ENCODE data around the gene FARP1.

The FARP1 gene

GRCh38 chr13:98201189-98201588, 58.3 kb downstream of the FARP1 start:
- no peak for DNase-seq (ENCODE audit: extremely low read depth in 1 of 2, low read depth in 1 of 2)

- DNase-seq (ENCODE audit: extremely low read depth in 1 of 2, low read depth in 1 of 2) = no peak
Observed at GRCh38 chr13:98201984-98202383, 59.1 kb downstream of the FARP1 start.

GRCh38 chr13:98203646-98204326, 60.9 kb downstream of the FARP1 start:
- no peak for DNase-seq (ENCODE audit: extremely low read depth in 1 of 2, low read depth in 1 of 2)

- no peak for DNase-seq (ENCODE audit: extremely low read depth in 1 of 2, low read depth in 1 of 2)
Observed at GRCh38 chr13:98204546-98204945, 61.7 kb downstream of the FARP1 start.

GRCh38 chr13:98206946-98207345, 64.1 kb downstream of the FARP1 start:
- no peak for DNase-seq (ENCODE audit: extremely low read depth in 1 of 2, low read depth in 1 of 2)

GRCh38 chr13:98207416-98207815, 64.5 kb downstream of the FARP1 start:
- DNase-seq (ENCODE audit: extremely low read depth in 1 of 2, low read depth in 1 of 2) = no peak

- DNase-seq (ENCODE audit: extremely low read depth in 1 of 2, low read depth in 1 of 2) = no peak
Observed at GRCh38 chr13:98208606-98209005, 65.7 kb downstream of the FARP1 start.

- no peak for DNase-seq (ENCODE audit: extremely low read depth in 1 of 2, low read depth in 1 of 2)
Observed at GRCh38 chr13:98212763-98213162, 69.9 kb downstream of the FARP1 start.

GRCh38 chr13:98213354-98213753, 70.5 kb downstream of the FARP1 start:
- DNase-seq (ENCODE audit: extremely low read depth in 1 of 2, low read depth in 1 of 2) = no peak

- DNase-seq (ENCODE audit: extremely low read depth in 1 of 2, low read depth in 1 of 2) = no peak
Observed at GRCh38 chr13:98214008-98214643, 71.2 kb downstream of the FARP1 start.

- no peak for DNase-seq (ENCODE audit: extremely low read depth in 1 of 2, low read depth in 1 of 2)
Observed at GRCh38 chr13:98214707-98215106, 71.8 kb downstream of the FARP1 start.

GRCh38 chr13:98215508-98215907, 72.6 kb downstream of the FARP1 start:
- DNase-seq (ENCODE audit: extremely low read depth in 1 of 2, low read depth in 1 of 2) = no peak

- no peak for DNase-seq (ENCODE audit: extremely low read depth in 1 of 2, low read depth in 1 of 2)
Observed at GRCh38 chr13:98216135-98216565, 73.3 kb downstream of the FARP1 start.

- no peak for DNase-seq (ENCODE audit: extremely low read depth in 1 of 2, low read depth in 1 of 2)
Observed at GRCh38 chr13:98216711-98217285, 73.9 kb downstream of the FARP1 start.

GRCh38 chr13:98217597-98217996, 74.7 kb downstream of the FARP1 start:
- no peak for DNase-seq (ENCODE audit: extremely low read depth in 1 of 2, low read depth in 1 of 2)

- no peak for DNase-seq (ENCODE audit: extremely low read depth in 1 of 2, low read depth in 1 of 2)
Observed at GRCh38 chr13:98219685-98220084, 76.8 kb downstream of the FARP1 start.

GRCh38 chr13:98220271-98220791, 77.4 kb downstream of the FARP1 start:
- no peak for DNase-seq (ENCODE audit: extremely low read depth in 1 of 2, low read depth in 1 of 2)

GRCh38 chr13:98221234-98221633, 78.3 kb downstream of the FARP1 start:
- no peak for DNase-seq (ENCODE audit: extremely low read depth in 1 of 2, low read depth in 1 of 2)

- DNase-seq (ENCODE audit: extremely low read depth in 1 of 2, low read depth in 1 of 2) = no peak
Observed at GRCh38 chr13:98222081-98222554, 79.2 kb downstream of the FARP1 start.

GRCh38 chr13:98222816-98223215, 79.9 kb downstream of the FARP1 start:
- no peak for DNase-seq (ENCODE audit: extremely low read depth in 1 of 2, low read depth in 1 of 2)

GRCh38 chr13:98223741-98224140, 80.8 kb downstream of the FARP1 start:
- DNase-seq (ENCODE audit: extremely low read depth in 1 of 2, low read depth in 1 of 2) = no peak

GRCh38 chr13:98224557-98224956, 81.7 kb downstream of the FARP1 start:
- DNase-seq (ENCODE audit: extremely low read depth in 1 of 2, low read depth in 1 of 2) = no peak

Measured in activated CD8-positive, alpha-beta memory T cell treated with anti-CD3 and anti-CD28 coated beads for 1 hour (primary cell).